Measurements from ENCODE around the gene SPANXC. TPM values are rescaled to one million over a fixed set of nuclear protein-coding genes. Genes with fewer than 3 reads are reported as not detected.
"Not testable (repeated sequence)": the region's sequence is repeated elsewhere in the genome, so short reads cannot be mapped to it uniquely, and the experiment has no call there.

The SPANXC gene
- total RNA-seq, result not detected

GRCh38 chrX:141242417-141242816 lies at the start of gene SPANXC:
TSS of gene SPANXC (minus strand) at chrX:141242517. CDS start at chrX:141242457, 60 bp downstream.
- TF ChIP-seq CTCF (IDR thresholded peaks at IDR 0.05; ENCODE audit: low read depth), result not testable (repeated sequence)

- no peak for TF ChIP-seq CTCF (IDR thresholded peaks at IDR 0.05; ENCODE audit: low read depth)
Measured at GRCh38 chrX:141279476-141279875, 37.2 kb upstream of the SPANXC start.

- no peak for TF ChIP-seq CTCF (IDR thresholded peaks at IDR 0.05; ENCODE audit: low read depth)
Measured at GRCh38 chrX:141278306-141278705, 36.0 kb upstream of the SPANXC start.

GRCh38 chrX:141258080-141258479 lies 15.8 kb upstream of the SPANXC start:
- TF ChIP-seq CTCF (IDR thresholded peaks at IDR 0.05; ENCODE audit: low read depth), result no peak

GRCh38 chrX:141221611-141222010 lies 20.7 kb downstream of the SPANXC start:
- TF ChIP-seq CTCF (IDR thresholded peaks at IDR 0.05; ENCODE audit: low read depth), result no peak

GRCh38 chrX:141220342-141221008 lies 21.8 kb downstream of the SPANXC start:
- no peak for TF ChIP-seq CTCF (IDR thresholded peaks at IDR 0.05; ENCODE audit: low read depth)

GRCh38 chrX:141214196-141214595 lies 28.1 kb downstream of the SPANXC start:
- TF ChIP-seq CTCF (IDR thresholded peaks at IDR 0.05; ENCODE audit: low read depth), result no peak

Data from subcutaneous adipose tissue (tissue), 4 donors.